GM21786 (cell line): ENCODE results near the gene UBL4B.

Source experiments
- ATAC-seq: cut with Tn5 transposase; IDR thresholded peaks from one replicate; pipeline ENCODE4 v1.9.1; 2021; ENCODE audit not compliant: unreplicated experiment

The UBL4B gene

GRCh38 chr1:110151175-110151669, 39.0 kb downstream of the UBL4B start:
- ATAC-seq = no peak

DNA sequence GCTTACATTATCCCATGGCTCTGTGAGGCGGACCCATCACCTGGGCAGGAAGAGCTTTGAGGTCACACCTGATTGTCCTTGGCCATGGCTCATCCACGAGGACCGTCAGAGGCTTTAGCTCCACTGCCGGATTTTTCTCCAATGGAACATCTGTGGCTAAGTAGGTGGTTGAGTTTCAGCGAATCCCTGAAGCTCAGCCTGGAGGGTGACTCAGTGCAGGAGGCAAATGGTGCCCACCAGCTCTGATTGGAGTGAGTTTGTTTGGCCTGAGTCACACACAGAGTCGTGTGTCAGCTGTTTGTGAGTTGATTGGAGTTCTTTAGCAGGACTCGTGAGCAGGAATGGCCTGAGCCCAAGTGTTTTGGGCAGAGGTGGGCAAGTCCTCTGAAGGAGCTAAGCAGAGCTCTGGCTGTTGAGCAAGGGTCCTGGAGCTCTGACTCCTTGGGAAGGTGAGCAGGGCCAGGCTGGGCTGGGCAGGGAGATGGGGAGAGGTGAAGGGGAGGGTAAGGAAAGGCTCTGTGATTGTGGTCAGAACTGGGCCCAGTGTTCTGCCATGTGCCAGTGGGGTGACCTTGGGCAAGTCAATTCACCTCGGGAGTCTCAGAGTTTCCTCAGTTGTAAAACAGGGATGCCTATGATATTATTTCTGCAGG, 40.0 kb downstream of the UBL4B start:
- no peak for ATAC-seq

- no peak for ATAC-seq
These were observed 41.2 kb downstream of the UBL4B start for GRCh38 chr1:110153407-110153950.

- ATAC-seq = no peak
These were observed 43.8 kb downstream of the UBL4B start for GRCh38 chr1:110155878-110156522.

DNA sequence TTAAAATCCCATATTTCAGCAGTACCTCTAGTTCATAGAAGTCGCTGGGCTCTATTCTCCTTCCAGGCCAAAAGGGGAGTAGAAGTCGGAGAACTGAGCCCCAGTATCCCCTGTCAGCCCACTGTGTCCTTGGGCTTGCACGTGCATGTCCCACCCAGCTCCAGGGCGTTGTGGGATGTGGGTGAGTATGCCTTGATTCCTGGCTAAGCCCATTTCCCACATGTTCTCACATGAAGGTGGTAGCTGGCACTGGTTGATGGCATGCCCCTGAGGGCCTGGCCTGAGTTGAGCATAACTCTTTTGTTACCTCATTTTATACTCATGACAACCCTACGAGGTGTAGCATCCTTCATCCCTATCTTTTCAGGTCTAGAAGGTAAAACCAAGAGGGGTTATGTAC, 46.0 kb downstream of the UBL4B start:
- no peak for ATAC-seq

GRCh38 chr1:110159168-110159567, 46.9 kb downstream of the UBL4B start:
- no peak for ATAC-seq

DNA sequence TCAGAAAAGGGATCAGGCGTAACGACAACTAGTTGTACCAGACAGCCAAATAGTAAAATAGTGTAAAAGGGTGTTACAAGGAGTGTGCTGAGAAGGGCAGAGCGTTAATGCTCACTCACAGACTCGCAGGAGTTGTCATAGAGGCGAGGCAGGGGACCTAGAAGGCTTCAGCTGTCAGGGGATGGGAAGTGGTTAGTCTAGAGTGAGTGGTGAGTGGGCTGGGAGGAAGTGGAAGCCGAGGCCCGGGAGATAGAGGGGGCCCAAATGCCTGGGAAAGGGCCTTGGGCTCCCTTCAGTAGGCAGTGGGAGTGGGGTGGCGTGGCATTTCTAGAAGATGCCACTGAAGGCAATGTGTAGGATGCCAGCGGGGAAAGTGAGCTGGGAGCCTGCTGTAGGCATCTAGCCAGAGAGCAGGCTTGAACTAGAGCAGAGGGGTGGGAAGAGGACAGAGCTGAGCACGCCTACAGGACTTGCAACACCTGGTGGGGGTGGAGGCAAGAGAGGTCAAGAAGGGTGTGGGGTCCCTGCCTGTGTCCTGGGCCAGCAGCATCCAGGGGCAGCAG, 48.4 kb downstream of the UBL4B start:
- no peak for ATAC-seq

- no peak for ATAC-seq
These were observed 48.9 kb downstream of the UBL4B start for GRCh38 chr1:110161165-110161564.

DNA sequence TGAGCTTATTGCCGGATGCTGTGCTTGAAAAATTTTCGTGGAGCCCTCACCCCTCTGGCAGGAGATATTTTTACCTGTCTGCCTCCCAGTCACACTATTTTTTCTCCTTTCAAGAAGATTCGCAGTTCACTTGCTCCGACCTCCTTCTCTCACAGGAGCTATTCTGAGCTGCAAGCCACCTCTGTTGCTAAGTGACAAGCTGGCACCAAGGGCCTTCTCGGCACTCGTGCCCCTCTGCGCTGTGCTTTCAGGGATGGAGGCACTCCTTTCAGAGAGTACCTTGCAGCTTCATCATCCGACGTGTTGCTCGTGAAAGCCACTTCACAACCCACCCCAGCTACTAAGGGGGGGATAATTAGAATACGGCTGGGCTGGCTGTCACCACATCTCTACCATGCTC, 49.6 kb downstream of the UBL4B start:
- ATAC-seq = no peak
